ENCODE results near the gene CCDC192.

- no peak for TF ChIP-seq CTCF (conservative IDR thresholded peaks at IDR 0.05 in 1 of 2, IDR thresholded peaks at IDR 0.05 in 1 of 2; ENCODE audit: extremely low read depth in 1 of 2, insufficient read depth in 1 of 2, low read depth in 1 of 2, low read length in 2 of 2)
- TF ChIP-seq EZH2 (IDR thresholded peaks at IDR 0.05; ENCODE audit: borderline replicate concordance, low read length): no peak
Observed at GRCh38 chr5:127777957-127778356, 74.8 kb downstream of the CCDC192 start.

All from mammary epithelial cell (primary cell).